GM18951 (cell line): ENCODE results near the gene PRMT7.

Experiments used
- POLR2A ChIP-seq: IDR thresholded peaks from 4 replicates; pipeline ENCODE4 v1.6.1; 2011; ENCODE audit warnings: mild to moderate bottlenecking; ENCODE audit not compliant: insufficient read length, insufficient read depth; ENCODE audit errors: extremely low read depth
- in situ Hi-C: fragments of 300-500 bp; cut with MboI; formaldehyde crosslinking; loops from one replicate; pipeline ENCODE4 v1.12.0; 2022; ENCODE audit warnings: low sequenced_read_pairs, mixed read lengths, inconsistent platforms; ENCODE audit not compliant: unreplicated experiment

The PRMT7 gene

DNA sequence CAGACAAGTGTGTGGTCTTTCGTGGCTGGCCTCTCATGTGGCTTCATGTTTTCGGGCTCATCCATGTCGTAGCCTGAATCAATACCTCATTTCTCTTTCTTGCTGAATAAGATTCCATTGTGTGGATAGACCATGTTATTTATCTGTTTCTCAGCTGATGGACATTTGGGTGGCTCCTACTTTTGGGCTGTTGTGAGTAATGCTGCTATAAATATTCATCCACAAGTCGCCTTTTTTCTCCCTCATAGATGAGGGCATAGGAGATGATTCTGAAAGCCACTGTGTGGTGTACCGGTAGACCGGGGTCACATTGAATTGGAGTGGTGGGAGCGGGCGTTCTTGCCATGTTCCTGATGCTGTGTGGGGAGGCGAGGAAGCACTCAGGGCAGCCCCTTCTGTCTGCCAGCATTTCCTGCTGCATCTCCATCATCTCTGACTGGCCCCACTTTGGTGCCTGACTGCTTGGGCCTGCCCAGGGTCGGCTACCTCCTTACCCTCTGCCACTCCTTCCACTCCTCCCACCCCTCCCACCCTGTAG, 40.1 kb downstream of the PRMT7 start:
- TF ChIP-seq POLR2A: no peak
- in situ Hi-C loops: no loop called here

DNA sequence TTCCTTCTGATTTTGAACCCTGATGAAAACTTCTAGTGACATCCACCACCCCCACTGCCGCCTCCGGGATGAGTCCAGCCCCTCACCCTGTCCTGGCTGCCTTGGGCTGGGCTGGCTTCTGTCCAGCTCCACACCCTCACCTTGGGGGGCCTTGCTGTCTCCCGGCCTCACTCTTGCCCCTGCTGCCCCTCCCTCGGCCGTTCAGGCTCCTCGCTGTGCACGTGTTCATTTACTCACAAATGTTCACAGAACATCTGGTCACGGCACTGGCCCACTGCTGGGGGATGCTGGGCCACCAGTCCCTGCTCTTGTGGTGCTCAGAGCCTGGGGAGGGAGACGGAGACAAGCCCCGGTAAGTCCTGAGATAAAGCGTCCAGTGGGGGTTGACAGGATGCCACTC, 40.6 kb downstream of the PRMT7 start:
- in situ Hi-C loops: no loop called here
- no peak for TF ChIP-seq POLR2A

DNA sequence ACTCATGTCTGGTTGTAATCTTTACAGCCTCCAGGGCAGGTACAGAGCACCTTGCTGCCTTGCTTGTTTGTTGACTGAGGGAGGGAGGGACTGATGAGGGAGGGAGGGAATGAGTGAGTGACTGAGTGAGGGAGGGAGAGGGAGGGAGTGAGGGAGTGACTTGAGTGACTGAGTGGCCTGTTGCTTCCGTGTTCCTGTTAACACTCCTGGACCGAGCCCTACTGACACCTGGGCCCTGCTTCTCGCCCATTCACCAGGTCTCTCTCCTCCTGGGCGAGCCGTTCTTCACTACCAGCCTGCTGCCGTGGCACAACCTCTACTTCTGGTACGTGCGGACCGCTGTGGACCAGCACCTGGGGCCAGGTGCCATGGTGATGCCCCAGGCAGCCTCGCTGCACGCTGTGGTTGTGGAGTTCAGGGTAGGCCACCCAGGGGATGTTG, 41.2 kb downstream of the PRMT7 start:
- in situ Hi-C loops: no loop called here
- TF ChIP-seq POLR2A: no peak

DNA sequence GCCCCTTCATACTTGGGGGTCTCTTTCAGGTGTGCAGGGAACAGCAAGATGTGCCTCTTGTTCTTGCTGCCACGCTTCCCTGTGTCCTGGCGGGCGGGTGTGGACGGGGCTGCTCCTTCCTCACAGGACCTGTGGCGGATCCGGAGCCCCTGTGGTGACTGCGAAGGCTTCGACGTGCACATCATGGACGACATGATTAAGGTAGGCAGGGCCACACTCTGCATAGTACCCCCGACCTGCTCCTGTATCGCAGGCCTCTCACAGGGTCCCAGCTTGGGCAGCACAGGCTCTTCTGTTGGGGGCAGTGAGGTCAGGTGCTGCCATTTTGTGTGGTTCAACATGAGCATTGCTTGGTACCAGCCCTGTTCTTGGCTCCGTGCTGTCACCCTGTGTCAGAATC, 42.5 kb downstream of the PRMT7 start:
- in situ Hi-C loops: no loop called here
- TF ChIP-seq POLR2A: no peak

DNA sequence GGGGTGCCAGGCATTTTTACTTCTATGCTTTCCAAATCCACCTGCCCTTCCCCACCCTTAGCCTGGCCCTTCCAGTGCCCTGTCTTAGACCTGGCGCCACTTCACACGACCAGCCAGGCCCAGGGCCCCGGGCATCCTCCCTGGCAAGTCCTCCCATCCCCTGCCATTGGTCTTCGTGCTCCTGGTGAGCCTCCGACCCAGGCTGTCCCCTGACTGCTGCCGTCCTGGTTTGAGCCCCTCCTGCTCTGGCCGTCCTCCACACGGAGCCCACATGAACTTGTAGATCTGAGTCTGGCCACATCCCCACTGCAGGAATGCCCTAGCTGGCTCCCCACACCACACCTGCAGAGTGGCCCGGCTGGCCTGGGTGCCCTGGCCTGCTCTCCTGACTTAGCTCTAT, 44.0 kb downstream of the PRMT7 start:
- no peak for TF ChIP-seq POLR2A
- in situ Hi-C loops: no loop called here

DNA sequence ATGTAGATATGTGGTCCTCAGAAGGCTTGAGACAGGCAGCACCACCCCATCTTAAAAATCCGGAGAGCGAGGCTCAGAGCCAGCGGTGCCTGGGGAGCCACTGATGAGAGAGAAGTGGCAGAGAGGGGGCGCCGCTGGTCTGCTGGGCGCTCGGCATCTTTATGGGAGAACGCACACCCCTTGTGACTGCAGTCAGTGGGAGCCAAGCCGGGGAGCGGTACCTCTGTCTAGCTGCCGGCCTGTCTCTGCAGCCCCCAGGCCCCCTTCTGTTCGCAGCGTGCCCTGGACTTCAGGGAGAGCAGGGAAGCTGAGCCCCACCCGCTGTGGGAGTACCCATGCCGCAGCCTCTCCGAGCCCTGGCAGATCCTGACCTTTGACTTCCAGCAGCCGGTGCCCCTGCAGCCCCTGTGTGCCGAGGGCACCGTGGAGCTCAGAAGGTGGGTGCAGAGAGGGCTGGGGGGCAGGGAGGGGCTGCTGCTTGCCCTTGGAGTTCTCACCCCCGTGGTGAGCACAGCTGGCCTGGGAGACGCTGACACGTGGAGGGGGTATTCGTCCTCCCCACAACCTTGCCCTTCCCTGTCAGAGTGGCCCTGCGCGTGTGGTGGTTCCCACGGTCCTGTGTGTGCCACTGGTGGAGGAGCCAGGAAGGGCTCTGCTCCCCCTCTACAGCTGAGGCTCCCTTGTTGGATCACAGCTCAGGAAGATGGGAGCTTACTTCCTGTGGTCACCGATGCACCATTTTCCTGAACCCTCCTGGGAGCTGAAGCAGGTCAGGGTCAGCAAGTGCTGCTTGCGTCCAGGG, 44.8 kb downstream of the PRMT7 start:
- no peak for TF ChIP-seq POLR2A
- in situ Hi-C loops: no loop called here

DNA sequence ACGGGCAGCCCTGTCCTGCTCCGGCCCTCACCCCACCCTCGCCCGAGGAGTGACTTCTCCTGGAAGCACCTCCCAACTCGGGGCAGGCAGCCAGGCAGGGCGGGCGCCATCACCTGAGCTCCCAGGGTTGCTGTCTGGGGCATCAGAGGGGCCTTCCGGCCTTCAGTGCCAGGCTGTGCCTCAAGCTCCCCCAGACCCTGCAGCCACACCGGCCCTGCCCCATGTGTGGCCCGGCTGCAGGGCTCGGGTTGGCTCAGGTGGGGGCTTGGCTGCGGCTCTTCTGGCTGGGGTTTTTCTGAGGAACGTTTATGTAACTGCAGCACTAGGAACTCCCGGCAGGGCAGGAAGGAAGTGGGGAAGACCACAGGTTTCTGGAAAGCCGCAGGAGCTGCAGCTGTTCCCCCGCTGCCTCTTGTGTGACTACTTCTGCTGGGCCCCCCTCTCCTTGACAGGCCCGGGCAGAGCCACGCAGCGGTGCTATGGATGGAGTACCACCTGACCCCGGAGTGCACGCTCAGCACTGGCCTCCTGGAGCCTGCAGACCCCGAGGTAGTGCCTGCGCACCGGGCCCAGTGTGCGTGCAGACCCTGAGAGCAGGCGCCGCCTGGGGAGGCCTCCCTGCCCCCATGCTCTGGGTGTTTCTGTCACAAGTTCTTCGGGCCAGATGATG, 45.6 kb downstream of the PRMT7 start:
- TF ChIP-seq POLR2A: no peak
- in situ Hi-C loops: no loop called here

DNA sequence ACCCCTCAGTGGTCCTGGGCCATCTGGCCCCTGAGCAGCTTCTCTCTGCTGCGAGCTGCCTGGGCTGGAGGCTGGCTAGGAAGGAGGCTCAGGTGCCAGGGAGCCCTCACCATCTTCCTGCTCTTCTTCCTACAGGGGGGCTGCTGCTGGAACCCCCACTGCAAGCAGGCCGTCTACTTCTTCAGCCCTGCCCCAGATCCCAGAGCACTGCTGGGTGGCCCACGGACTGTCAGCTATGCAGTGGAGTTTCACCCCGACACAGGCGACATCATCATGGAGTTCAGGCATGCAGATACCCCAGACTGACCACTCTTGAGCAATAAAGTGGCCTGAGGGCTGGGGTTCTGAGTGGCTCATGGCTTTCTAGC, 46.1 kb downstream of the PRMT7 start:
- in situ Hi-C loops: no loop called here
- TF ChIP-seq POLR2A: no peak

DNA sequence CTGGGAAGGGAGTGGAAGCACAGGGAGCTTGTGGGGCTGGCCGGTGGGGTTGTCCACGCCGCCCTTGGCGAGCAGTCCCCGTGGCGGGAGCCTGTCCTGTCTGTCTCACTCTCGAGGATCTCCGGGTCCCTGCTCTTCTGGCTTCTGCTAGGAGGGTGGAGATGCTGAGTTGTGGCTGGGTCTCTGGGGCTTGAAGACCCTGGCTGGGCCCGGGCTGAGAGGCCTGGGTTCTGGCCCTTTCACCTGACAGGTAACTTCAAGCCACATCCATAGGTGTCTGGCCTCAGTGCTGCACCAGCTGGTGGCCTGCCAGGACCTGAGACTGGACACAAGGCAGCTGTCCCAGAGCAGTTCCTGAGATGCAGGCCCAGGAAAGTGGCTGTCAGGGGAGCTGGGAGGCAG, 46.7 kb downstream of the PRMT7 start:
- TF ChIP-seq POLR2A: no peak
- in situ Hi-C loops: no loop called here

DNA sequence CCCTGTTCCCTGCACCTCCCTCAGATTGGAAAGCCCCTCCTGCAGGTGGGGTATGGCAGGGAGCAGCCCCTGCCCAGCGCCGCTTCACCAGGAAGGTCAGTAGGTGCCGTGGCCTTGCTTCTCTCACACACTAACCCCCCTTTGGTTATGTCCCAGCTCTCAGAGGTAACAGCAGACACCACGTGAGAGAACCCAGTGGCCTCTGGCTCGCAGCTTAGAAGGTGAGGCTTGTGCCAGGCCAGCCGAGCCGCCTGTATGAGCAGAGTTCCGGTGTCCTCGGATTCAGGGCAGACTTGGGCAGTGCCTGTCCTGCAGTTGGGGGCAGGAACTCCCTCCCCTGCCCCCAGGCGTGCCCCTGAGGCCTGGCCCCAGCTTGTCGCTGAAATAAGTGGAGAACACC, 47.1 kb downstream of the PRMT7 start:
- in situ Hi-C loops: no loop called here
- no peak for TF ChIP-seq POLR2A

DNA sequence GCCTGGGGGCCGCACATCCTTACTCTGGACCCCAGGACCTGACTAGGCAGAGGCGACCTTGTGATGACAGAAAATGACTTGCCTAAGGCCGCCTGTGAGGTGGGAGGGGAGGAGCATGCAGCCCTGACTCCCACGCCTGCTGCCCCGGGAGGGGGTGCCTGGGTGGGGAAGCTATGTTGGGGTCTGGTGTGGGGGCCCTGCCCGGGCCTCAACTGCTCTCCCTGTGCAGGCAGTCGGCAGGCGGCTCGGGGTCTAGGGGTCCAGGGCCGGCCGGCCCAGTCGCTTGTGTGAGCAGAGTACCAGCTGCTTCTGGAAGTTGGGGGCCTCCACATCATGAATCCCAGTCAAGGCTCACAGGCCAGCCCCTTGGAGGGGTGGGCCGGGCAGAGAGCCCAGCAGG, 48.1 kb downstream of the PRMT7 start:
- TF ChIP-seq POLR2A: no peak
- in situ Hi-C loops: no loop called here

DNA sequence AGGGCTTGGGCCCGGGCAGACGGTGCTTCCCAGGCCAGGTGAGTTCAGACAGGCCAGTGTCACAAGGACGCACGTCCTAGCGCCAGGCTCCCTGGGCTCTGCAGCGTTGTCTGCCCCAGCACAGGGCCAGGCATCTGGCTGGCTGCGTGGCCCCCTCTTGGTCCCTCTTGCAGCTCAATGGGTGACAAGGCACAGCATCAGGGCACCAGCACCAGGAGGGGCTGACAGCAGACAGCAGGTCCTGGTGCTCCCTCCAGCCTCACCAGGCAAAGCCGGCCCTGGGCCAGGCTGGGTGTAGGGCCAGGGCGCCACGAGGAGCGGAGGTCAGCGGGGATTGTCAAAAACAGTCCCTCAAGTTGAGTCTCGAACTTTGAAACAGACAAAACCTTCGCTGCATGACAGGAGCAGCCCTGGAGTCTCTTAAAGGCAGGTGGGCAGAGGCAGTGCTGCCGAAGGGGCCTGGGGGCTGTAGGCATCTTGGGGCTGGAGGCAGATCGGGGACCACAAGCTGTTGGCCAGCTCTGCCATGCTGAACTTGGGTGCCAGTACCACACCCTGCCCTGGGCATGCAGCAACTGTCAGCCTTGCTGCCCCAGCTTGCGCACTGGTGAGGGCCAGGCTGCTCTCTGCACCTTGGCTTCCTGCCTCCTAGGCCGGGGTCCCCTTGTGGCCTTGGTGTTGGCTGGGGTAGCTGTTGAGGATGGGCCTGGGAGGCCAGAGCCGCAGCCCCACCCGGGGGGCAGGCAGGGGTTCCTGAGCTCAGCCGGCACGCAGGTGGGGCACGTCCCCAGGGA, 48.8 kb downstream of the PRMT7 start:
- no peak for TF ChIP-seq POLR2A

DNA sequence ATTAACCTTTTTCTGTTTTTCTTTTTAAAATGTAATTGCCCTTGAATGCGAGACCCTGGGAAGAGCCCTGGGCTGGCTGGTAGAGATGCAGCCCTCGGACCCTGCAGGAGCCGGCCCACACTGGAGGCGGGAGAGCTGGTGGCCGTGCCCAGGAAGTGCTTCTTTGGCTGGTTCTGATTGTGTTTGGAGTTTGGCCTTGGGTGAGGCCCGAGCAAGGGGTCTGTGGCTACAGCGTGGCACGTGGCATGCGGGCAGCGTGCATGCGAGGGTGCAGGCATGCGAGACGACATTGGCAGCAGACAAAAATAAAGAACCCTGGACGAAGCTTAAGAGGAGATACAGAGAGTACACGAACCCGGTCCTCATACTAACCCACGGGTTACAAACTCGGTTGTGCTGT, 49.7 kb downstream of the PRMT7 start:
- in situ Hi-C loops: no loop called here

More for the DNA sequence above, 48.8 kb downstream of the PRMT7 start:
- in situ Hi-C loops: no loop called here

More for the DNA sequence above, 49.7 kb downstream of the PRMT7 start:
- TF ChIP-seq POLR2A: no peak
